ENCODE results near the gene NOL3. TPM values are rescaled to one million over a fixed set of nuclear protein-coding genes. Genes with fewer than 3 reads are reported as not detected.

NOL3 gene
- total and polyA plus RNA-seq, 2 of the 13 experiments (the other 11 are each of a cell fraction or from before 2014, with no cell fraction given): 5.7 to 20.5 TPM

DNA sequence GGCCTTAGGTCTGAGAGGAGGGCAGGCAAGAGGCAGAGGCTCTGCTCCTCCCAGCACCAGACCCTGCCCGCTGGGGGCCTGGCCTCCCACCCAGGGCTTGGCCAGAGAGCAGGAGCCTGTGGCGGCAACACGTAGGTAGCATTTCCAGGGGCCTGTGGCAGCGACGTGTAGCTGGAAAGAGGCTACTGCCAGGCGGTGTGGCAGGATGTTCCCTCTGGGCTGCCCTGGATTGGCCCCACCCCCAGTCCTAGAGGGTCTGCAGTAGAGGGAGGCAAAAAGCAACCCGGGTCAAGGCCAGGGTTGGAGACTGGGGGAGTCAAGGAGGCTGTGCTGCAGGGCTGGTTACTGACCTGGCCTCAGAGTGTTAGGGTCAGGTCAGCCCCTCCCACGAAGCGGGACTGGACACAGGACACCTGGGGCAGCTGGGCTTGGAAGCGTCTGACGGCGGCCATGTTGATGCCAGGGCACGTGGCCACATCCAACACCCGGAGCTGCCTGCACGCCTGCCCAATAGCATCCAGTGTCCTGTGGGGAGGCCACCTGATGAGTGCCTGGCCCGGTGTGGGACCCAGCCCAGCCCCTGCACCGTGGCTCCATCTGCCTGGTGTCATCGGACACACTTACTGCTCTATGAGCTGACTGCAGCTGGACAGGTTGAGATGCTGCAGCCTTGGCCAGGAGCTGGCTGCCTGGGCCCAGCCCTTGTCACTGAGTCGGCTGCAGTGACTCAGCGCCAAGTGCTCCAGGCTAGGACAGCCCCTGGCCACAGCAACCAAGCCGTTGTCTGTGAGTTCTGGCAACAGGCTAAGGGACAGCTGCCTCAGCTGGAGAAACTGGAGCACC is 37.1 kb downstream of the NOL3 start (continued):
- TF ChIP-seq, protein P1, sequence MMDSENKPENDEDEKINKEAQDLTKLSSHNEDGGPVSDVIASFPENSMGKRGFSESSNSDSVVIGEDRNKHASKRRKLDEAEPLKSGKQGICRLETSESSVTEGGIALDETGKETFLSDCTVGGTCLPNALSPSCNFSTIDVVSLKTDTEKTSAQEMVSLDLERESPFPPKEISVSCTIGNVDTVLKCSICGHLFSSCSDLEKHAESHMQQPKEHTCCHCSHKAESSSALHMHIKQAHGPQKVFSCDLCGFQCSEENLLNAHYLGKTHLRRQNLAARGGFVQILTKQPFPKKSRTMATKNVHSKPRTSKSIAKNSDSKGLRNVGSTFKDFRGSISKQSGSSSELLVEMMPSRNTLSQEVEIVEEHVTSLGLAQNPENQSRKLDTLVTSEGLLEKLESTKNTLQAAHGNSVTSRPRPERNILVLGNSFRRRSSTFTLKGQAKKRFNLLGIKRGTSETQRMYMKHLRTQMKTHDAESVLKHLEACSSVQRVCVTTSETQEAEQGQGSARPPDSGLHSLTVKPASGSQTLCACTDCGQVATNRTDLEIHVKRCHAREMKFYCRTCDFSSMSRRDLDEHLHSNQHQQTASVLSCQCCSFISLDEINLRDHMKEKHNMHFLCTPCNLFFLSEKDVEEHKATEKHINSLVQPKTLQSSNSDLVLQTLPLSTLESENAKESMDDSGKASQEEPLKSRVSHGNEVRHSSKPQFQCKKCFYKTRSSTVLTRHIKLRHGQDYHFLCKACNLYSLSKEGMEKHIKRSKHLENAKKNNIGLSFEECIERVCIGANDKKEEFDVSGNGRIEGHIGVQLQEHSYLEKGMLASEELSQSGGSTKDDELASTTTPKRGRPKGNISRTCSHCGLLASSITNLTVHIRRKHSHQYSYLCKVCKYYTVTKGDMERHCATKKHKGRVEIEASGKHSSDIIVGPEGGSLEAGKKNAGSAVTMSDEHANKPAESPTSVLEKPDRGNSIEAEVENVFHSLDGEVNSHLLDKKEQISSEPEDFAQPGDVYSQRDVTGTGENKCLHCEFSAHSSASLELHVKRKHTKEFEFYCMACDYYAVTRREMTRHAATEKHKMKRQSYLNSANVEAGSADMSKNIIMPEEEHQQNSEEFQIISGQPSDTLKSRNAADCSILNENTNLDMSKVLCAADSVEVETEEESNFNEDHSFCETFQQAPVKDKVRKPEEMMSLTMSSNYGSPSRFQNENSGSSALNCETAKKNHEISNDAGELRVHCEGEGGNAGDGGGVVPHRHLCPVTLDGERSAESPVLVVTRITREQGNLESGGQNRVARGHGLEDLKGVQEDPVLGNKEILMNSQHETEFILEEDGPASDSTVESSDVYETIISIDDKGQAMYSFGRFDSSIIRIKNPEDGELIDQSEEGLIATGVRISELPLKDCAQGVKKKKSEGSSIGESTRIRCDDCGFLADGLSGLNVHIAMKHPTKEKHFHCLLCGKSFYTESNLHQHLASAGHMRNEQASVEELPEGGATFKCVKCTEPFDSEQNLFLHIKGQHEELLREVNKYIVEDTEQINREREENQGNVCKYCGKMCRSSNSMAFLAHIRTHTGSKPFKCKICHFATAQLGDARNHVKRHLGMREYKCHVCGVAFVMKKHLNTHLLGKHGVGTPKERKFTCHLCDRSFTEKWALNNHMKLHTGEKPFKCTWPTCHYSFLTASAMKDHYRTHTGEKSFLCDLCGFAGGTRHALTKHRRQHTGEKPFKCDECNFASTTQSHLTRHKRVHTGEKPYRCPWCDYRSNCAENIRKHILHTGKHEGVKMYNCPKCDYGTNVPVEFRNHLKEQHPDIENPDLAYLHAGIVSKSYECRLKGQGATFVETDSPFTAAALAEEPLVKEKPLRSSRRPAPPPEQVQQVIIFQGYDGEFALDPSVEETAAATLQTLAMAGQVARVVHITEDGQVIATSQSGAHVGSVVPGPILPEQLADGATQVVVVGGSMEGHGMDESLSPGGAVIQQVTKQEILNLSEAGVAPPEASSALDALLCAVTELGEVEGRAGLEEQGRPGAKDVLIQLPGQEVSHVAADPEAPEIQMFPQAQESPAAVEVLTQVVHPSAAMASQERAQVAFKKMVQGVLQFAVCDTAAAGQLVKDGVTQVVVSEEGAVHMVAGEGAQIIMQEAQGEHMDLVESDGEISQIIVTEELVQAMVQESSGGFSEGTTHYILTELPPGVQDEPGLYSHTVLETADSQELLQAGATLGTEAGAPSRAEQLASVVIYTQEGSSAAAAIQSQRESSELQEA (CRISPR knock-in tag; IDR thresholded peaks at IDR 0.05; ENCODE audit: not compliant biosample characterization): peak; percentile 81
- TF ChIP-seq ZNF552 (CRISPR knock-in tag; IDR thresholded peaks at IDR 0.05; ENCODE audit: borderline replicate concordance): no peak
- TF ChIP-seq MAZ (IDR thresholded peaks at IDR 0.05; ENCODE audit: borderline replicate concordance, low read depth, low read length): no peak
- peak; percentile 72; the same call in 1 of the 2 replicates for TF ChIP-seq MAZ (CRISPR knock-in tag; IDR thresholded peaks at IDR 0.05; ENCODE audit: low read depth)
- TF ChIP-seq ZNF879 (CRISPR knock-in tag; IDR thresholded peaks at IDR 0.05): no peak
- TF ChIP-seq ZNF567 (CRISPR knock-in tag; IDR thresholded peaks at IDR 0.05; ENCODE audit: borderline replicate concordance): no peak
- TF ChIP-seq, protein P2, sequence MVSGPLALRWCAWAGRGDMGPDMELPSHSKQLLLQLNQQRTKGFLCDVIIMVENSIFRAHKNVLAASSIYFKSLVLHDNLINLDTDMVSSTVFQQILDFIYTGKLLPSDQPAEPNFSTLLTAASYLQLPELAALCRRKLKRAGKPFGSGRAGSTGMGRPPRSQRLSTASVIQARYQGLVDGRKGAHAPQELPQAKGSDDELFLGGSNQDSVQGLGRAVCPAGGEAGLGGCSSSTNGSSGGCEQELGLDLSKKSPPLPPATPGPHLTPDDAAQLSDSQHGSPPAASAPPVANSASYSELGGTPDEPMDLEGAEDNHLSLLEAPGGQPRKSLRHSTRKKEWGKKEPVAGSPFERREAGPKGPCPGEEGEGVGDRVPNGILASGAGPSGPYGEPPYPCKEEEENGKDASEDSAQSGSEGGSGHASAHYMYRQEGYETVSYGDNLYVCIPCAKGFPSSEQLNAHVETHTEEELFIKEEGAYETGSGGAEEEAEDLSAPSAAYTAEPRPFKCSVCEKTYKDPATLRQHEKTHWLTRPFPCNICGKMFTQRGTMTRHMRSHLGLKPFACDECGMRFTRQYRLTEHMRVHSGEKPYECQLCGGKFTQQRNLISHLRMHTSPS (CRISPR knock-in tag; IDR thresholded peaks at IDR 0.05; ENCODE audit: low read depth): 0 out of 2 replicates have a peak, but pooled peaks have one; percentile 37
- 0 out of 2 replicates have a peak, but pooled peaks have one; percentile 47 for TF ChIP-seq RBAK (CRISPR knock-in tag; IDR thresholded peaks at IDR 0.05)
- TF ChIP-seq ZMYM2 (CRISPR knock-in tag; IDR thresholded peaks at IDR 0.05): 0 out of 2 replicates have a peak, but pooled peaks have one; percentile 49
- TF ChIP-seq PTBP1 (IDR thresholded peaks at IDR 0.05; ENCODE audit: low read depth, low read length, poor library complexity, severe bottlenecking): peak; percentile 20
- TF ChIP-seq ZNF354B (CRISPR knock-in tag; IDR thresholded peaks at IDR 0.05): no peak
- TF ChIP-seq, protein P3, sequence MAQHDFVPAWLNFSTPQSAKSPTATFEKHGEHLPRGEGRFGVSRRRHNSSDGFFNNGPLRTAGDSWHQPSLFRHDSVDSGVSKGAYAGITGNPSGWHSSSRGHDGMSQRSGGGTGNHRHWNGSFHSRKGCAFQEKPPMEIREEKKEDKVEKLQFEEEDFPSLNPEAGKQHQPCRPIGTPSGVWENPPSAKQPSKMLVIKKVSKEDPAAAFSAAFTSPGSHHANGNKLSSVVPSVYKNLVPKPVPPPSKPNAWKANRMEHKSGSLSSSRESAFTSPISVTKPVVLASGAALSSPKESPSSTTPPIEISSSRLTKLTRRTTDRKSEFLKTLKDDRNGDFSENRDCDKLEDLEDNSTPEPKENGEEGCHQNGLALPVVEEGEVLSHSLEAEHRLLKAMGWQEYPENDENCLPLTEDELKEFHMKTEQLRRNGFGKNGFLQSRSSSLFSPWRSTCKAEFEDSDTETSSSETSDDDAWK (CRISPR knock-in tag; IDR thresholded peaks at IDR 0.05): no peak
- no peak for TF ChIP-seq ZNF530 (CRISPR knock-in tag; IDR thresholded peaks at IDR 0.05; ENCODE audit: low read depth)
- TF ChIP-seq ZBTB7B (CRISPR knock-in tag; IDR thresholded peaks at IDR 0.05): no peak; the same call in 1 of the 2 replicates
- no peak for TF ChIP-seq ZNF737 (CRISPR knock-in tag; IDR thresholded peaks at IDR 0.05; ENCODE audit: borderline replicate concordance)
- TF ChIP-seq KDM4B (CRISPR knock-in tag; IDR thresholded peaks at IDR 0.05): no peak
